Kidney epithelial cell (primary cell): ENCODE data around the gene BMPR2. TPM values are rescaled to one million over a fixed set of nuclear protein-coding genes. Genes with fewer than 3 reads are reported as not detected.

Experiments
- DNase-seq: peaks from one replicate; pipeline ENCODE4 v3.0.0-alpha.2; 2010; ENCODE audit warnings: low read depth
- H3K27me3 ChIP-seq: 2 replicates; pipeline ENCODE4 v1.6.0; 2011; ENCODE audit warnings: low read length; ENCODE audit not compliant: control insufficient read depth, insufficient read depth
- H3K36me3 ChIP-seq: 2 replicates; pipeline ENCODE4 v1.5.1; 2011; ENCODE audit warnings: low read length; ENCODE audit not compliant: control insufficient read depth, insufficient read depth
- H3K4me3 ChIP-seq: 2 replicates; pipeline ENCODE4 v1.5.1; 2011; ENCODE audit warnings: low read depth, mild to moderate bottlenecking, control low read depth, low read length
- CTCF ChIP-seq: IDR thresholded peaks from 2 replicates; pipeline ENCODE4 v1.5.1; 2011; ENCODE audit warnings: mild to moderate bottlenecking, moderate library complexity, low read length, control low read depth, inconsistent platforms; ENCODE audit not compliant: insufficient read depth, poor library complexity, severe bottlenecking
- total RNA-seq: library from RNA; depleted of rRNA; stranded (reverse); fragments of >200 nt; gene quantifications from 2 replicates; pipeline ENCODE4 v1.2.3, GENCODE V29; 2015

BMPR2 gene
- total RNA-seq: 44.8 and 46.3 TPM in 2 replicates

GRCh38 chr2:202375609-202376408, at the start of gene BMPR2:
Gene BMPR2 (plus strand): TSS chr2:202376327. CDS start chr2:202377475, 1,148 bp downstream.
- no peaks in the 10 kb centered on the region for H3K27me3 ChIP-seq
- no peak for TF ChIP-seq CTCF
- H3K36me3 ChIP-seq: no peaks in the 10 kb centered on the region
- peak; percentile 61 for DNase-seq
- peak within 1 kb of the TSS; percentile 81 for H3K4me3 ChIP-seq

DNA sequence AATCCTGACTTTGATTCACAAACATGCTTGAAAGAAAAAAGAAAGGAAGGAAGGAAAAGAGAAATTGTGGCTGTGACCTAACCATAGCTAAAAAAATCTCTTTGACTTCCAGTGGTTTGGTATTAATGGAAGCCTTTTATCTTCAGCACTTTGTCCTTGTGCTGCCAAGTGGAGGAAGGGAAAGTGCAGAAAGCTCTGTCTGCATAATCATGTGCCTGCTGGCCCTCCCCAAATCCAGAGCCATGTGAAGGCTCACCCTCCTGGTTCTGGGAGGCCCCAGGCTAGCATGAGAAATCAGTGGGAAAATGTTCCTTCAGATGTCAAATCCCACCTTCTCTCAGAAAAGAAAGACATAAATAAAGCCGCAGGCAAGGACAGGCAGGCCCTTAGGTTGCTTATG, 48.3 kb upstream of the BMPR2 start:
- H3K4me3 ChIP-seq: no peak overlapping the region
- H3K36me3 ChIP-seq: peaks cover 2% of the 10 kb centered on the region
- no peaks in the 10 kb centered on the region for H3K27me3 ChIP-seq
- DNase-seq: no peak
- no peak for TF ChIP-seq CTCF

- Histone ChIP-seq H3K4me3 (no peak overlapping the region), H3K27me3 (no peaks in the 10 kb centered on the region), H3K36me3 (no peaks in the 10 kb centered on the region)
- no peak for DNase-seq
- TF ChIP-seq CTCF: no peak
Observed at GRCh38 chr2:202335791-202336467, 40.2 kb upstream of the BMPR2 start.

DNA sequence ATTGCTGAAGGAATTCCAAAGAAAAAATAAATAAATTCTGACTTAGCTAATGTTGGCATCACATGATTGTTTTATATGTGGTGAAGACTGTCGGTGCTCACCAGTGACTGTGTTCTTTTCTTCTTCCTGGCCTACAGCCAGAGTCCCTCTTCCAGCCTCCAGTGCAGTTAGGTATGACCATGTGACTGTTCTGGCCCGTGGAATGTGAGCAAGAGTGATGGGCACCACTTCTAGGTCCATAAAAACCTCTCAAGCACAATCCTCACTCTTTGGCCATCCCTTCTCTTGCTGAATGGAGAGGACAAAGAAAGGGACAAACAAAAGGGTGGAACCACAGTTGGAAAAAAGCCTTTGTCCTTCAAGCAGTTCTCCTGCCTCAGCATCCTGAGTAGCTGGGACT, 39.0 kb upstream of the BMPR2 start:
- H3K4me3 ChIP-seq: no peak overlapping the region
- TF ChIP-seq CTCF: no peak

GRCh38 chr2:202337706-202338346, 38.3 kb upstream of the BMPR2 start:
- no peak for DNase-seq
- Histone ChIP-seq H3K36me3 (no peaks in the 10 kb centered on the region), H3K4me3 (no peak overlapping the region), H3K27me3 (no peaks in the 10 kb centered on the region)
- TF ChIP-seq CTCF: no peak

More for the DNA sequence above, 39.0 kb upstream of the BMPR2 start:
- DNase-seq: no peak
- Histone ChIP-seq H3K36me3 (no peaks in the 10 kb centered on the region), H3K27me3 (no peaks in the 10 kb centered on the region)
